HG03135 (cell line): ENCODE data around the gene BMPR1B.
"Not testable (repeated sequence)": the region's sequence is repeated elsewhere in the genome, so short reads cannot be mapped to it uniquely, and the experiment has no call there.

Experiments used
- ATAC-seq: cut with Tn5 transposase; IDR thresholded peaks from one replicate; pipeline ENCODE4 v1.9.1; 2021; ENCODE audit warnings: mild to moderate bottlenecking, moderate library complexity; ENCODE audit not compliant: unreplicated experiment

BMPR1B gene

GRCh38 chr4:94831607-94832006 lies 73.9 kb downstream of the BMPR1B start:
- ATAC-seq = no peak

GRCh38 chr4:94832329-94832728 lies 74.6 kb downstream of the BMPR1B start:
- ATAC-seq = not testable (repeated sequence)

GRCh38 chr4:94833394-94833793 lies 75.6 kb downstream of the BMPR1B start:
- no peak for ATAC-seq

GRCh38 chr4:94834501-94834900 lies 76.7 kb downstream of the BMPR1B start:
- ATAC-seq = no peak

GRCh38 chr4:94841166-94841863 lies 83.6 kb downstream of the BMPR1B start:
- not testable (repeated sequence) for ATAC-seq

GRCh38 chr4:94841864-94842221 lies 84.1 kb downstream of the BMPR1B start:
- ATAC-seq = no peak

- ATAC-seq = no peak
Observed at GRCh38 chr4:94843216-94843615, 85.5 kb downstream of the BMPR1B start.

- no peak for ATAC-seq
Observed at GRCh38 chr4:94848326-94848725, 90.6 kb downstream of the BMPR1B start.

GRCh38 chr4:94849901-94850300 lies 92.1 kb downstream of the BMPR1B start:
- no peak for ATAC-seq

- no peak for ATAC-seq
Observed at GRCh38 chr4:94852616-94853015, 94.9 kb downstream of the BMPR1B start.

- no peak for ATAC-seq
Observed at GRCh38 chr4:94856030-94856429, 98.3 kb downstream of the BMPR1B start.

- no peak for ATAC-seq
Observed at GRCh38 chr4:94870146-94870545, 112.4 kb downstream of the BMPR1B start.

- no peak for ATAC-seq
Observed at GRCh38 chr4:94871644-94872305, 114.0 kb downstream of the BMPR1B start.

GRCh38 chr4:94877973-94878372 lies 120.2 kb downstream of the BMPR1B start:
- ATAC-seq = no peak

- no peak for ATAC-seq
Observed at GRCh38 chr4:94880956-94881355, 123.2 kb downstream of the BMPR1B start.

GRCh38 chr4:94882756-94883155 lies 125.0 kb downstream of the BMPR1B start:
- ATAC-seq = no peak

GRCh38 chr4:94887027-94887426 lies 129.3 kb downstream of the BMPR1B start:
- no peak for ATAC-seq

- no peak for ATAC-seq
Observed at GRCh38 chr4:94889523-94889922, 131.8 kb downstream of the BMPR1B start.

- no peak for ATAC-seq
Observed at GRCh38 chr4:94889946-94890345, 132.2 kb downstream of the BMPR1B start.

GRCh38 chr4:94890579-94890978 lies 132.8 kb downstream of the BMPR1B start:
- ATAC-seq = no peak

- ATAC-seq = no peak
Observed at GRCh38 chr4:94892051-94892450, 134.3 kb downstream of the BMPR1B start.

GRCh38 chr4:94895081-94895480 lies 137.3 kb downstream of the BMPR1B start:
- ATAC-seq = no peak

- no peak for ATAC-seq
Observed at GRCh38 chr4:94897023-94897422, 139.3 kb downstream of the BMPR1B start.
